Gastroesophageal sphincter (tissue), 4 donors: ENCODE results near the gene ADAMTS17. TPM values are rescaled to one million over a fixed set of nuclear protein-coding genes. Genes with fewer than 3 reads are reported as not detected.
A peak's percentile ranks its signal among the peaks of the same experiment; 100 is the strongest.

ENCODE experiments used
- ATAC-seq: fragments of 150-250 bp; one replicate; pipeline ENCODE4 v1.9.1; 2016; ENCODE audit warnings: mild to moderate bottlenecking, moderate library complexity
- H3K27ac ChIP-seq, 4 donors: fragments of 200-600 bp; sonication (generic) in 3 of 4; 1 replicate in 3 of 4; 2 replicates in 1 of 4; pipeline ENCODE4 v1.5.1; 2016 to 2019
- H3K27me3 ChIP-seq: fragments of 200-600 bp; sonication (generic); one replicate; pipeline ENCODE4 v1.5.1; 2019
- H3K36me3 ChIP-seq, 2 donors: fragments of 200-600 bp; sonication (generic); one replicate each; pipeline ENCODE4 v1.5.1; 2019; ENCODE audit warnings: control low read depth in 1 of 2
- H3K4me1 ChIP-seq, 3 donors: fragments of 200-600 bp; sonication (generic); 1 replicate in 2 of 3; 2 replicates in 1 of 3; pipeline ENCODE4 v1.5.1; 2016 to 2019; ENCODE audit warnings: control low read depth in 2 of 3
- H3K4me3 ChIP-seq, 2 donors: fragments of 200-600 bp; sonication (generic); one replicate each; pipeline ENCODE4 v1.5.1; 2019; ENCODE audit warnings: mild to moderate bottlenecking in 1 of 2, moderate library complexity in 1 of 2
- H3K9me3 ChIP-seq, 3 donors: fragments of 200-600 bp; sonication (generic); one replicate each; pipeline ENCODE4 v1.5.1; 2017 to 2019; ENCODE audit warnings: control low read depth in 2 of 3
- EP300 ChIP-seq: sonication (generic); formaldehyde crosslinking; IDR thresholded peaks from one replicate; pipeline ENCODE4 v1.6.1; 2017; ENCODE audit warnings: antibody characterized with exemption, mild to moderate bottlenecking
- POLR2A ChIP-seq, 2 donors: fragments of 450-650 bp; IDR thresholded peaks; one replicate each; pipeline ENCODE4 v1.6.1; 2017; ENCODE audit warnings: antibody characterized with exemption in 2 of 2, mild to moderate bottlenecking in 2 of 2, moderate library complexity in 1 of 2
- POLR2AphosphoS5 ChIP-seq: sonication (generic); formaldehyde crosslinking; IDR thresholded peaks from one replicate; pipeline ENCODE4 v1.6.1; 2017; ENCODE audit warnings: antibody characterized with exemption
- WGBS, 2 donors: methylation state at CpG; one replicate each; pipeline ENCODE4 v1.1.5; 2018; ENCODE audit warnings: low coverage in 1 of 2; 5-methylcytosine and 5-hydroxymethylcytosine counted together
- total RNA-seq, 4 donors: library from RNA; depleted of rRNA; stranded (reverse); fragments of >200 nt; gene quantifications; one replicate each; pipeline ENCODE4 v1.1.0, GENCODE V29; 2016
- TF ChIP-seq, protein P1 (sequence below), 4 experiments: fragments of 200-600 bp in 2 of 4; fragments of 450-650 bp in 2 of 4; sonication (generic) in 1 of 4; IDR thresholded peaks; one replicate each; pipeline ENCODE4 v1.5.1; 2017 to 2019; ENCODE audit warnings: antibody characterized with exemption in 4 of 4, mild to moderate bottlenecking in 2 of 4, moderate library complexity in 2 of 4

ADAMTS17 gene
- total RNA-seq, 4 donors from 2014 or later = 4.9 to 14.0 (median 11.3) TPM

DNA sequence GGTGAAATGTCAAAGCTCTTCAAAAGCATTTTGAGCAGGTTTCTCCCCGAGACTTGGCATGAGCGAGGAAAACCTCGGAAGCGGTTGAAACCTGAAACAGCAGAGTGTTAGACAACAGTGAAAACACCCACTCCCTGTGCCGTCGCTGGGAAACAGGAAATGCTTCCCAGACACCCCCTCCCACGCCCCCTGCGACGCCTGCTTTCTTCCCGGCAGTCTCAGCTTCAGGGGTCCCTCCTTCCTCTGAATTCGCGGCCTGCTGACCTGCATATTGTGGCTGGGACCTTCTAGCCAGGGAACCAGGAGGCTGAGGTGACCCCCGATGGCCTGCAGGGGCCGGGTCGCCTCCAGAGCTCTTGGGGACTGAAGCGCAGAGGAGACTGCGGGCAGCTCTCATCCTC is 357.9 kb downstream of the ADAMTS17 start:
- H3K9me3 ChIP-seq = no peaks in the 10 kb centered on the region

DNA sequence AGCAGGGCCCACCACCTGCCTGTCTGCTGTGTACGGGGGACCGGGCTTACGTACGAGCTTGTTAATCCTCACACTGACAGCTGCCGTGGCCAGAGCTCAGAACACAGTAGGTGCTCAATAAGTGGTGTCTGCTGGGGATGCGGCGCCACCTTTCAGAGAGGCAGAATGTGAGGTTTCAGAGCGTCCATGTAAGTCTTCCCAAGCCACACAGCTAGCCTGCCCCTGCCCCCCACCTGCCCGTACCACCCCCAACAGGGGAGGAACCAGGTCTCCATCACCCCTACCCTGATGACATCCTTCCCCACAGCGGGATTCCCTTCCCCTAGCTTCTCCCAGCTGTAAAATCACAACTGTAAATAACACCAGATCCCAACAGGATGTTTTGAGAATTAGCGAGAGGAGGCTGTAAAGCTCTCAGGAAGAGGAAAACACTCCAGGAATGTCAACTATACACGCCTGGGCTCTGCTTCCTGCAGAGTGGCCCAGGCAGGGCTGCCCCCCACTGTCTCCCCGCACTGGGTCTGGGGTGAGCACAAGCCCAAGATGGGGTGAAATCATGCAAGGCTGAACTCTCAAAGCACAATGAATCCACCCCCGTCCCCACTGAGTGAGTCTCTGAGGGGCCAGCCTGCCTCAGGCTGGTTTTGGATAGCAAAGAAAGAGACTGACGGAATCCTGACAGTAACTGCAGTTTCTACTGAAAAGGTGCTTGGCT is 358.4 kb downstream of the ADAMTS17 start:
- TF ChIP-seq POLR2A (IDR thresholded peaks at IDR 0.05) = no peak
- TF ChIP-seq POLR2AphosphoS5 = no peak
- TF ChIP-seq EP300 = no peak
- TF ChIP-seq, protein P1, sequence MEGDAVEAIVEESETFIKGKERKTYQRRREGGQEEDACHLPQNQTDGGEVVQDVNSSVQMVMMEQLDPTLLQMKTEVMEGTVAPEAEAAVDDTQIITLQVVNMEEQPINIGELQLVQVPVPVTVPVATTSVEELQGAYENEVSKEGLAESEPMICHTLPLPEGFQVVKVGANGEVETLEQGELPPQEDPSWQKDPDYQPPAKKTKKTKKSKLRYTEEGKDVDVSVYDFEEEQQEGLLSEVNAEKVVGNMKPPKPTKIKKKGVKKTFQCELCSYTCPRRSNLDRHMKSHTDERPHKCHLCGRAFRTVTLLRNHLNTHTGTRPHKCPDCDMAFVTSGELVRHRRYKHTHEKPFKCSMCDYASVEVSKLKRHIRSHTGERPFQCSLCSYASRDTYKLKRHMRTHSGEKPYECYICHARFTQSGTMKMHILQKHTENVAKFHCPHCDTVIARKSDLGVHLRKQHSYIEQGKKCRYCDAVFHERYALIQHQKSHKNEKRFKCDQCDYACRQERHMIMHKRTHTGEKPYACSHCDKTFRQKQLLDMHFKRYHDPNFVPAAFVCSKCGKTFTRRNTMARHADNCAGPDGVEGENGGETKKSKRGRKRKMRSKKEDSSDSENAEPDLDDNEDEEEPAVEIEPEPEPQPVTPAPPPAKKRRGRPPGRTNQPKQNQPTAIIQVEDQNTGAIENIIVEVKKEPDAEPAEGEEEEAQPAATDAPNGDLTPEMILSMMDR (IDR thresholded peaks at IDR 0.05) = no peak
- Histone ChIP-seq H3K27ac (peak overlapping the region in 2 of 4 donors; percentile 17 to 35), H3K36me3 (no peaks in the 10 kb centered on the region), H3K4me3 (no peak overlapping the region), H3K4me1 (peaks cover 0 to 10% (median 0%) of the 10 kb centered on the region in 3 donors), H3K27me3 (no peaks in the 10 kb centered on the region), H3K9me3 (no peaks in the 10 kb centered on the region)
- no peak for ATAC-seq
- 33 to 51% methylated on average over 6 to 7 of the region's 15 CpGs for WGBS, 2 donors

More for the DNA sequence above, 357.9 kb downstream of the ADAMTS17 start:
- Histone ChIP-seq H3K4me3 (no peak overlapping the region), H3K27ac (peak overlapping the region in 1 of 4 donors; percentile 35), H3K36me3 (peaks cover 0 to 1% of the 10 kb centered on the region in 2 donors), H3K27me3 (no peaks in the 10 kb centered on the region), H3K4me1 (peaks cover 0 to 10% (median 0%) of the 10 kb centered on the region in 3 donors)
- no peak for ATAC-seq
- WGBS, 2 donors = 53% methylated on average over 10 of the region's 17 CpGs; no CpG with 5 or more reads in 1 of the 2 donors
- TF ChIP-seq, protein P1 (IDR thresholded peaks at IDR 0.05) = no peak
- TF ChIP-seq POLR2AphosphoS5 (no peak), EP300 (no peak), POLR2A (IDR thresholded peaks at IDR 0.05) (no peak)

DNA sequence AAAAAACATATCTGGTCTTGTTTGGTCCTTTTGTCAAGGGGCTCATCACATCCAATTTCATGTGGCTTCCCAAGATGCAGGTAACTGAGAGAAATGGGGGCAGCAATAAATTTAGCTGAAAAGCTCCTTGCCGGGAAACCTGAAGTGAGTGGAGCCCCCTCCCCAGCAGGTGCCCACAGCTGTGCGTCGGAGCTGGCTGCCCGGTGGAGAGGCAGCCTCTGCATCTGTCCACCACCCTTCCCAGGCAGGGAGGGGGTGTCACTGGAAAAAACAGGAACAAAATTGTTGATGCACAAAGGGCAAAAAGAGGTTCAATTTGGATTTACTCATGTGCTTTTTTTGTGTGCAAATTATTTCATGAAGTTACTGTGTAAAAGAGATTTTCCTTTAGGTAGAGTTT is 359.1 kb downstream of the ADAMTS17 start:
- H3K36me3 ChIP-seq = no peaks in the 10 kb centered on the region
- no peak overlapping the region for H3K4me3 ChIP-seq
- H3K9me3 ChIP-seq = no peaks in the 10 kb centered on the region
- no peaks in the 10 kb centered on the region for H3K27me3 ChIP-seq
- WGBS, 2 donors = no CpG with 5 or more reads among the region's 4 CpGs
- ATAC-seq = no peak
- TF ChIP-seq EP300 = no peak
- no peak for TF ChIP-seq POLR2A (IDR thresholded peaks at IDR 0.05)
- TF ChIP-seq POLR2AphosphoS5 = no peak
- TF ChIP-seq, protein P1 (IDR thresholded peaks at IDR 0.05) = no peak
- no peak overlapping the region for H3K27ac ChIP-seq
- peaks cover 0 to 10% (median 0%) of the 10 kb centered on the region in 3 donors for H3K4me1 ChIP-seq

DNA sequence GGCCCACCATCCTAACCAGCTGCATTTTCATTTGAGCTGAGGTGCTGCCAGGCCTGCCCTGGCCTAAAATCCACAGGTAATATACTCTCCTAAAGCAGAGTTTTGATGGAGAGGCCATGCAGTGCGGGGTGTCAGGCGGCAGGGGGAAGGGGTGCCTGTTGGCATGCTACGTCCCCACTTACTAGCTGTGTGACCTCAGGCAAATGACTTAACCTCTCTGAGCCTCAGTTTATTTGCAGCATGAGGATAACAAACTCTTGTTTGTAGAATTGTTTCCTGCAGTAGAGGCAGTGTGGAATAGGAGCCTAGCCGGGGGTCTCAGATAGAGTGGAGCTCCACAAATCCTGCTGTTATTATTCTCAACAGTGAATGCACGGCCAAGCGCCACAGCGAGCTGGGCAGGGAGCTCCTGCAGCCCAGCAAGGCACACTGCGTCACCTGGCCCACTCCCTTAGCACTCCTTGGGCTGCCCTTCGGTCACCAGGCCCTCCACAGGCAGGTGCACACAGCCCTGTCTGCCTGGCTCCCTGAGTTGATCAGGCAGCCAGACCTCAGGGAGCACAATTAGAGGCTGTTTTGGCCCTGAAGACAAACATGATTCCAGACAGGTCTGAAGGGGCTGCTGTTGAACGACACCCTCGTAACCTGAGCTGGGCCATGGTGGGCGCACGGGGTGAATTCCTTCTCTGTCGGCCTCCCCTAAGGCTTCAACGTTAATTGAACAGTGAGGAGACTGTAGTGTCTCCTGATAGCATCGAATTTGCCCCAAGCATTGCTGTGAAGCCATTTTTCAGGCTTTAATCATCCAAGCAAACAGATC is 359.7 kb downstream of the ADAMTS17 start:
- TF ChIP-seq POLR2AphosphoS5 (no peak), EP300 (no peak), POLR2A (IDR thresholded peaks at IDR 0.05) (no peak)
- TF ChIP-seq, protein P1 (IDR thresholded peaks at IDR 0.05) = no peak
- WGBS, 2 donors = 87 to 91% methylated on average over 6 to 15 of the region's 16 CpGs
- H3K4me1 ChIP-seq = peaks cover 0 to 10% (median 0%) of the 10 kb centered on the region in 3 donors
- no peak for ATAC-seq
- H3K36me3 ChIP-seq = no peaks in the 10 kb centered on the region
- no peak overlapping the region for H3K27ac ChIP-seq
- H3K4me3 ChIP-seq = no peak overlapping the region
- H3K27me3 ChIP-seq = no peaks in the 10 kb centered on the region
- H3K9me3 ChIP-seq = no peaks in the 10 kb centered on the region
